ENCODE results near the gene ZNF414.

DNA sequence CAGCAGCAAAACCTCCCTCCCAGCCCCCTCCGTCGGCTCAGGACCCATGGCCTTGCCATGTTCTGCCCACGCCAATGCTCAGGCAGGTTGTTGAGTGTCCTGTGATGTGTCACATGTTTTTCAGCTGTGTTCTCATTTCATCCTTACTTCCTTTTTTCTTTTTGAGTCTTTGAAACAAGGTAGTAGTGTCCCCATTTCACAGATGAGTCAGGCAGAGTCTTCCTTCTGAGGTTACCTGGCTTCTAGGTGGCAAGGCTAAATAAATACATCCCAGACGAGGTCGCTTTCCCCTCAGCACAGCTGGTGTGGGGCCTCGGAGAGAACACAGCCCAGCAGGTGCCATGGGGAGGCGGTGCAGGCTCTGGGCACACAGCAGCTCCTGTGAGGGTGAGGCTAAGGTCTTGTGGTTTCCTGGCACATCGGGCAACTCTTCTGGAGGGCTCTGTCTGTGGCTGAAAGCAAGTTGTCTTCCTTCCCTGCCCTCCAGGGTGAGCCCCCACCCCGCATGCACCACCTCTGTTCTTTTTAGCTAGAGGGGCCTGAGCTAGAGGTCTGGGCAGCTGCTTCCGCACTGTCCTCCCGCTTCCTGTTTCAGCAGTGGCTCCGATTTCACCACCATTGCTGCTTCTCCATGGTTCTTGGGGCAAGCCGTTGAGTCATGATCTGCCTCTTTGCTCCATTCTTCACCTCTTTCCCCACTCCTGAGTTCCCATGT lies 26.7 kb downstream of the ZNF414 start:
- TF ChIP-seq POLR2A (IDR thresholded peaks at IDR 0.05) = no peak
- TF ChIP-seq, protein P1, sequence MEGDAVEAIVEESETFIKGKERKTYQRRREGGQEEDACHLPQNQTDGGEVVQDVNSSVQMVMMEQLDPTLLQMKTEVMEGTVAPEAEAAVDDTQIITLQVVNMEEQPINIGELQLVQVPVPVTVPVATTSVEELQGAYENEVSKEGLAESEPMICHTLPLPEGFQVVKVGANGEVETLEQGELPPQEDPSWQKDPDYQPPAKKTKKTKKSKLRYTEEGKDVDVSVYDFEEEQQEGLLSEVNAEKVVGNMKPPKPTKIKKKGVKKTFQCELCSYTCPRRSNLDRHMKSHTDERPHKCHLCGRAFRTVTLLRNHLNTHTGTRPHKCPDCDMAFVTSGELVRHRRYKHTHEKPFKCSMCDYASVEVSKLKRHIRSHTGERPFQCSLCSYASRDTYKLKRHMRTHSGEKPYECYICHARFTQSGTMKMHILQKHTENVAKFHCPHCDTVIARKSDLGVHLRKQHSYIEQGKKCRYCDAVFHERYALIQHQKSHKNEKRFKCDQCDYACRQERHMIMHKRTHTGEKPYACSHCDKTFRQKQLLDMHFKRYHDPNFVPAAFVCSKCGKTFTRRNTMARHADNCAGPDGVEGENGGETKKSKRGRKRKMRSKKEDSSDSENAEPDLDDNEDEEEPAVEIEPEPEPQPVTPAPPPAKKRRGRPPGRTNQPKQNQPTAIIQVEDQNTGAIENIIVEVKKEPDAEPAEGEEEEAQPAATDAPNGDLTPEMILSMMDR (IDR thresholded peaks at IDR 0.05) = no peak

Data from tibial nerve (tissue), 3 donors.